ENCODE results near the gene PAX6.

PAX6 gene

DNA sequence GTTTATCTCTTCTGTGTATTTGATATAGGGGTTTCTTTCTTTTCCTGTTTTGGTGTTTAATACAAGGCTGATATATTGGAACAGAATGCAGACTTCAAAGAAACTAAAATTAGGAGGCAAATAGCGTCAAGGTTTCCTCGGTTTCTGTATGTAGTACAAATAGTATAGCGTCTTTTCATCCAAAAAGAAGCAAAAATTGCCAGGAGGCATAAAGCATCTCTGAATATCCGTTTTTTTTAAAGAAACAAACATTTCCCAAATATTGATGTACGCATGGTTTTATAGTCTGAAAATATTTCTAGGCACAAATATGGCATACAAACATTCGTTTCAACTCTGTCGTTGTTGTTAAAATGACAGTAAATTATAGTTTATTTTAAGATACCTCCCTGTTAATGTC lies 17.1 kb upstream of the PAX6 start:
- Histone ChIP-seq H3K27me3 (ENCODE audit: control insufficient read depth in 1 of 2, insufficient read depth in 2 of 2, low read length in 2 of 2) (peaks cover 64 to 70% of the 10 kb centered on the region in 2 donors), H3K27ac (ENCODE audit: low read length) (no peak overlapping the region), H3K4me1 (ENCODE audit: control insufficient read depth, insufficient read depth, low read length) (peaks cover 8% of the 10 kb centered on the region), H3K9me3 (ENCODE audit: control insufficient read depth in 2 of 2, low read length in 2 of 2) (no peaks in the 10 kb centered on the region), H3K4me3 (ENCODE audit: low read length in 2 of 2) (no peak overlapping the region), H3K36me3 (ENCODE audit: control insufficient read depth in 2 of 2, insufficient read depth in 2 of 2, low read length in 2 of 2) (no peaks in the 10 kb centered on the region), H3K9ac (ENCODE audit: low read length in 2 of 2) (no peak overlapping the region)

DNA sequence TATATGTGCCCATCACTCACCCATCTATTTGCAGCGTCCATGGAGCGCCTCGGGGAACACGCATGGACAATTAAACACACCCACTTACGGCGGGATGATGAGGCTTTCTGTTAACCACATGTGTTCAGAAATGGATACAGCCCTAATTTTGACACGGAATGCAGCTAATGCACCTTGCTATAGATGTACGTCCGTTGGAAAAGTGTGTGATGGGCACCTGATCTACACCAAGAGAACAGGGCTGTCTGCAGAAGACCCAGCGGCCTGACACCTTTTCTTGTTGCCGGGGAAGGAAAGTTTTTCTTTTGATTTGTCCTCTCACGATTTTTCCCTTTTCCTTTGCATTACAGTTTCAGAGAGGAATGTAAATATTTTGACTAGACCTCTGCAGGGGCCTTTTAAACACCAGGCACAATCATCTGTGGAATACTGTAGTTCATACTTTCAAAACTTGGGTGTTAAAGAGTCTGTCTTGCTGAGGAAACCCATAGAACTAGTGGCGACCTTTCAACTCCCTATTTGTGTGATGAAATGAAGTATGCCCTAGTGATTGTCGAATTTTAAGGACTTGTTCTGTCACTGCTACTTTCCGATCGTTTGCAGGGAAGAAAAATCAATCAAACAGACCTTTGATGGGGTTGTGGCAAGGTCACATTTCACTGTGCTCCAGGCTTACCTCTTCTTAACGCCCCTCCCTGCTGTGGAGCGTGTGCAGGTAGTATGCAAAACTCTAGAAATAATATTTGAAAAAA lies 16.5 kb upstream of the PAX6 start:
- H3K27me3 ChIP-seq (ENCODE audit: control insufficient read depth in 1 of 2, insufficient read depth in 2 of 2, low read length in 2 of 2), result peaks cover 70 to 76% of the 10 kb centered on the region in 2 donors

DNA sequence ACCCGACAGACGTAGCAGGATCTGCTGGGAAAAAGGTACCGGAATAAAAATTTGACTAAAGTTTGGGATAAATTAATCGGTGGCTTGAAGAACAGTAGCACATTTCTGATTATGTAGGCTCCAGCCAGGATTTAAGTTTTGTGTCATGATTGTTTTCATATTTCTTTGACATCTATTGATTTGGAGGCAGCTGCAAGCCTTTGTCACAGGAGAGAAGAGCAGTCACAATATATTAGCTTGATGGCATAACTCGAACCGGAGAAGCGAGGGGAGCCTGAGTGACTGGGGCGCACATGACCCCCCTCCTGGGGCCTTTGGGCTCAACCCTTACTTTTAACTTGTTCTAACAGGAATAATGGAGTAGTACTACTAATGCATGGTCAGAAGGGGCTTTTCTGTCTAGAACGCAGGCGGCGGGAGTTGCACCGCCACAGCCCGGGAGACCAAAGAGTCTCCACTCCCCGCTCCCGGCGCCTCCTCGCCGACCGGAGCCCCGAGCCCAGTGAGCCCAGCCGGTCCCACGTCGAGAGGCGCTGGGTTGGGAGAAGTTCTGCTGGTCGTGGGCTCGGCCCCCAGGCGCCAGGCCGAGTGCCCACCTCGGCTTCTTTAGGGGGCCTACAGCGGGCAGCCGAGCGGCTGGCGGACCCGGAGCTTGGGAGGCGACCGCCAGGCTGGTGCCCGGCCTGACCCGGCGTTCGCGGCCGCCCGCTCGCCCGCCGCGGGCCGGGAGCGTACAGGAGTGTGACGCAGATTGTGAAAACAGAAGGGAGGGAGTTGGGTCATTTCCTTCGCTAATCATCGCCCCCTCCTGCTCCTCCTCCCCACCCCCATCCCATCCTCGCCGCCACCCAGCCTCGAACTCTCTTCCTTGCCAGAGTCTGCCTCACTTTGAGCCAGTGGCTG lies 15.7 kb upstream of the PAX6 start:
- Histone ChIP-seq H3K4me3 (ENCODE audit: low read length in 2 of 2) (peak overlapping the region in 1 of 2 donors; percentile 29), H3K27ac (ENCODE audit: low read length) (no peak overlapping the region), H3K36me3 (ENCODE audit: control insufficient read depth in 2 of 2, insufficient read depth in 2 of 2, low read length in 2 of 2) (no peaks in the 10 kb centered on the region), H3K9me3 (ENCODE audit: control insufficient read depth in 2 of 2, low read length in 2 of 2) (no peaks in the 10 kb centered on the region), H3K9ac (ENCODE audit: low read length in 2 of 2) (no peak overlapping the region), H3K4me1 (ENCODE audit: control insufficient read depth, insufficient read depth, low read length) (peaks cover 8% of the 10 kb centered on the region), H3K27me3 (ENCODE audit: control insufficient read depth in 1 of 2, insufficient read depth in 2 of 2, low read length in 2 of 2) (peaks cover 75 to 84% of the 10 kb centered on the region in 2 donors)

More for the DNA sequence above, 16.5 kb upstream of the PAX6 start:
- H3K36me3 ChIP-seq (ENCODE audit: control insufficient read depth in 2 of 2, insufficient read depth in 2 of 2, low read length in 2 of 2), result no peaks in the 10 kb centered on the region
- no peak overlapping the region for H3K27ac ChIP-seq (ENCODE audit: low read length)
- H3K4me1 ChIP-seq (ENCODE audit: control insufficient read depth, insufficient read depth, low read length), result peaks cover 8% of the 10 kb centered on the region
- H3K9ac ChIP-seq (ENCODE audit: low read length in 2 of 2), result no peak overlapping the region
- no peaks in the 10 kb centered on the region for H3K9me3 ChIP-seq (ENCODE audit: control insufficient read depth in 2 of 2, low read length in 2 of 2)
- peak overlapping the region in 1 of 2 donors; percentile 29 for H3K4me3 ChIP-seq (ENCODE audit: low read length in 2 of 2)

DNA sequence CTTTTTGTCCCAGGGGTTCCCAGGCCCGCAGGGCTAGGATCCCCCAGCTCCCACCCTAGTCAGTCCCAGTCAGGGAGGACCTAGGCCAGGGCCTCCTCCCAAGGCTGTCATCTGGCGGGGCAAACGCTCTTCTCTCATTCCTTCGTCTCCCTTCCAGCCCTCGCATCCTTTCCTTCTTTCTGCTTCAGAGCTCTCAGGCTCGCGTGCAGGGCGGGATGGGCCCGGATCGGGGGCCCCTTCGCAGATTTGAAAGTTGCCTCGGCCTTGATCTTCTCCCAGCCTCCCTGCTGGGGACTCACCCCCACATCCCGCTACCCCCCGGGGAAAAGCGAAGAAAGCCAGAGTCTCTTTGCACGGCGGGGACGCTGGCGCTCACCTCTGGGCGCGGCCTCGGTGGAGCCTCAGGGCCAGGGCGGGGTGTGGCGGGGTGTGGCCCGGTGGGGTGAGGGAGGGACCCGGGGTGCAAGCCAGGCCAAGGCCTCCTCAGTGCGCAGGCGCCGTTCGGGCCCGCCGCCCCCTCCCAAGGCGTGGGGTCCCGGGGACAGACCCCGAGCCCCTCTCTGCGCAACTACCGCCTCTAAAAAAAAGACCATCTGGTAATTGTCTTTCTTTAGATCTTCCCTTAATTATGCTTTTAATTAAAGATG lies 14.8 kb upstream of the PAX6 start:
- peaks cover 81 to 92% of the 10 kb centered on the region in 2 donors for H3K27me3 ChIP-seq (ENCODE audit: control insufficient read depth in 1 of 2, insufficient read depth in 2 of 2, low read length in 2 of 2)
- peaks cover 8% of the 10 kb centered on the region for H3K4me1 ChIP-seq (ENCODE audit: control insufficient read depth, insufficient read depth, low read length)
- H3K4me3 ChIP-seq (ENCODE audit: low read length in 2 of 2), result peak overlapping the region in 1 of 2 donors; percentile 3
- H3K9me3 ChIP-seq (ENCODE audit: control insufficient read depth in 2 of 2, low read length in 2 of 2), result no peaks in the 10 kb centered on the region
- no peak overlapping the region for H3K9ac ChIP-seq (ENCODE audit: low read length in 2 of 2)
- no peaks in the 10 kb centered on the region for H3K36me3 ChIP-seq (ENCODE audit: control insufficient read depth in 2 of 2, insufficient read depth in 2 of 2, low read length in 2 of 2)
- H3K27ac ChIP-seq (ENCODE audit: low read length), result no peak overlapping the region

DNA sequence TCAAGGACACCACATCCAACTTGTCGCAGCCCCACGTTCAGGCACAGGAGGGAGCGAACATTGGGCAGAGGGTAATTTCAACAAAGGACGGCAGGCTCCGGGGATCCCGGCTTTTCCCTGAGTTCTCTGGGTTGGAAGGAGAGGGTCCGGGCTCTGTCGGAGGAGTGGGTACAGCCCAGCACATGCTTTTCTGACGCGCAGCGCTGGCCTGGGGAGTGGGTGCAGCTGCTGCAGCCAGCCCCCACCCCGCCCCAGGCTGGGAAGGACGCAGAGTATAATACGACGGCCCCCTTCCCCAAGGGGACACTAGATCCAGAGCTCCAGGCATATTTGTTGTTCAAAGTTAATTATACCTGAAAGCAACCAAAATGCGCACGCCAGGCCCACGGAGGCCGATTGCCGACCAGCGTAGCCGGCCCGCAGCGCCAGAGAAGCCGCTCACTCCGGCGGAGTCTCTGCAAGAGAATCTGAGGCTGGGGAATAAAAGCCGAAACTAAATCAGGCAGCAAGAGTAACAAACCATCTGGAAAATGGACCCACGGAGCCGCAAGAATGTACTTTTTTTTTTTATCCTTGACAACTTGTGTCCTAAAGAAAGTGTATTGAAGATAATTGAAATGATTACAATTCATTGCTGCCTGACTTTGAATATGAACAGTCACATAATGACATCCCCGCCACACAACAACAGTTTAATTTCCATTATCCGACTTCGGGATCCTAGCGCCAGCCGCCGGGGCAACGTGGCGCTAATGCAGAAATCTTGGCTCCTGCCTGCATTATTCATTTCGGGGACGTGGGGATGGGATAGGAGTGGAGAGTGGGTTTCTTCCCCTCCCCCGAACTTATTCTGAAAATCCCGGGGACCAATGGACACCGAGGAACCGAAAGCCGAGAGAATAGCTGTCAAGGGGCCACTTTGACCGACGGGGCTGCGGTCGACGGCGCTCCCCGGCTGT lies 14.0 kb upstream of the PAX6 start:
- Histone ChIP-seq H3K4me3 (ENCODE audit: low read length in 2 of 2) (peak overlapping the region in 1 of 2 donors; percentile 3), H3K36me3 (ENCODE audit: control insufficient read depth in 2 of 2, insufficient read depth in 2 of 2, low read length in 2 of 2) (no peaks in the 10 kb centered on the region), H3K27me3 (ENCODE audit: control insufficient read depth in 1 of 2, insufficient read depth in 2 of 2, low read length in 2 of 2) (peaks cover 84 to 96% of the 10 kb centered on the region in 2 donors), H3K9me3 (ENCODE audit: control insufficient read depth in 2 of 2, low read length in 2 of 2) (no peaks in the 10 kb centered on the region), H3K4me1 (ENCODE audit: control insufficient read depth, insufficient read depth, low read length) (peaks cover 8% of the 10 kb centered on the region), H3K9ac (ENCODE audit: low read length in 2 of 2) (no peak overlapping the region), H3K27ac (ENCODE audit: low read length) (no peak overlapping the region)

DNA sequence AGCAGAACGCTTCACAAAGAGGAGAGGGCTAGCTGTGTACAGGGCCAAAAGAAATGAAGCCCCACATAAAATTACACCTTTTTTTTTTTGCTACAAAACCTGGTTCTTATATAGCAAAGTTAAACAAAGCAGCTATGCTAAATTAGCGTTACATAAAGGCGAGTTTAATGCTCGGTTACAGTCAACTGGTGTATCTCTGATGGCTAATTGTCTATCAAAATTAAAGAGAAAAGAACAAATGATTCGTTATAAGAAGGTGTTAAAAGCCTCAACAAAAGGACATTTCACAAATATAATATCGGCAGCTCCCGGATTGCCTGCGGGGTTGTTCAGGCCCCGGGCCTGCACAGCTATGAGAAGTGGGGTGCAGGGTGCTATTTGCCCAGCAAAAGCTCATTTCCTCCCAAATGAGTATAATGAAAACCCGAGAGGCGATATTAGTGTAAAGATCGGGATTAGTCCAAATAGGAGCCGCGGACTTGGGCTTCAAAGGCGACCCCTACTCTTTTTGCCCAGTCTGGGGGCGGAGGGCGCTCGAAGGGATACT lies 13.3 kb upstream of the PAX6 start:
- Histone ChIP-seq H3K4me3 (ENCODE audit: low read length in 2 of 2) (no peak overlapping the region), H3K4me1 (ENCODE audit: control insufficient read depth, insufficient read depth, low read length) (peaks cover 8% of the 10 kb centered on the region), H3K9ac (ENCODE audit: low read length in 2 of 2) (no peak overlapping the region), H3K27me3 (ENCODE audit: control insufficient read depth in 1 of 2, insufficient read depth in 2 of 2, low read length in 2 of 2) (peaks cover 83 to 96% of the 10 kb centered on the region in 2 donors), H3K9me3 (ENCODE audit: control insufficient read depth in 2 of 2, low read length in 2 of 2) (no peaks in the 10 kb centered on the region), H3K27ac (ENCODE audit: low read length) (no peak overlapping the region), H3K36me3 (ENCODE audit: control insufficient read depth in 2 of 2, insufficient read depth in 2 of 2, low read length in 2 of 2) (no peaks in the 10 kb centered on the region)

DNA sequence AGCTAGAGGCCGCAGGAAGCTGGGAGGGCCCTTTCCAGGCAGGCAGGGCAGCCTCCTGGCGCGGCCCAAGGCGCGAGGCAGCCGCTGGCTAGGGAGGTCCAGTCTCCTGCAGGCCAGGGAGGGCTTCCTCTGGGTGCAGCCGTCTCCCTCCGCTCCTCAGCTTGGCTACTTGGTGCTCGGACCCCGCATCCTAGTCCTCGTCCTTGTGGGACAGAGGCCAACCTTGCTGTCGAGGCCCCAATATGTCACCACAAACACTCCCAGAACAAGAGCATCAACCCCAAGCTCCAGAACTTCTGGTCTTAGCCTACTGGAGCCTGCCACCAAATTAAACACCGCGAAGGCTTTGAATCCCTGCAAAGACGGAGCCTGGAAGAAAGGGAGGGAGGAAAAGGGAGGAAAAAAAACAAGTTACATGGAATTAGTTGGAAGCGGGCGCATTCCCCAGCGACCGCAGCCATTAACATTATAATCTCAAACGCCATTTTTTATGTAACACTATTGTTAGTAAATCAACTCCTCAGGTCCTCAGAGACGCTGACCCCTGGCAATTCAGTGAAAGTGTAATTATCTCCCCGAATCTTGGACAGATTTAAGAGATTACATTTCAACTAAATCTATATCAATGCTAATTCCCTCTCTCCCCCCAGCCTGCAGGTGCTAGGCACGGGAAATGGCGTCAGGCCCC lies 12.7 kb upstream of the PAX6 start:
- H3K36me3 ChIP-seq (ENCODE audit: control insufficient read depth in 2 of 2, insufficient read depth in 2 of 2, low read length in 2 of 2), result no peaks in the 10 kb centered on the region
- no peak overlapping the region for H3K27ac ChIP-seq (ENCODE audit: low read length)
- peaks cover 85 to 96% of the 10 kb centered on the region in 2 donors for H3K27me3 ChIP-seq (ENCODE audit: control insufficient read depth in 1 of 2, insufficient read depth in 2 of 2, low read length in 2 of 2)
- H3K9ac ChIP-seq (ENCODE audit: low read length in 2 of 2), result no peak overlapping the region
- H3K4me1 ChIP-seq (ENCODE audit: control insufficient read depth, insufficient read depth, low read length), result peaks cover 8% of the 10 kb centered on the region
- no peaks in the 10 kb centered on the region for H3K9me3 ChIP-seq (ENCODE audit: control insufficient read depth in 2 of 2, low read length in 2 of 2)
- H3K4me3 ChIP-seq (ENCODE audit: low read length in 2 of 2), result no peak overlapping the region

DNA sequence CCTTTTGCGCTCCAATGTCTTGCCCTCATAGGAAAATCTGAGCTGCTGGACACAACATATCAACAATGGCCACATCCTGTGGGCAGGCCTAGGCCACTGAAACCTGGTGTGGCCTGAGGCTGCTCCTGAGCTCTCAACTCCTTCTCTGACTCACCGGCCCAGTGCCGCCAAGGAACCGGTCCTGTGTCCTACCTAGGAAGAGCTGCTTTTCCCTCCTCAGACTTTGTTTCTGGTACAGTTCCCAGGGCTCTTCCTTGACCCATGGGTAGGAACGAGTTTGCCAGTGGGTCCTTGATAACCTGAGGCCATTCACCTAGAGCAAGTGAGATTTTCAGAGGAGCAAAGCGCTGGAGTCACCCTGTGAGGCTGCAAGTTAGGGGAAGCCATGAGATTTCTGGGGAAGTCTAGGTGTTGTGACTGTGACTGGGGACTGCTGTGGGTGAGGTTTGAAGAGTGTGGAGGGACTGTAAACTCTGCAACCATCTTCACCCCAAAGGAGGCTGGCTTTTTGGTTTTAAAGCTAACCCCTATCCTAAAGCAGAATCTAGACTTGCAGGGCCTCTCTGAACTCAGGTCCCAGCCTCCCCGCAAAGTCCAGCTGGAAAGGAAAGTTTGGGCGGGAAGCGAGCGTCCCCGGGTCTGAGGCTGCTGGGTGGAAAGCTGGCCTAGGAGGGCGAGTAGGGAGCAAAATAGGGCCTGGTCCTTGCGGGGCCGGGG lies 12.0 kb upstream of the PAX6 start:
- Histone ChIP-seq H3K4me3 (ENCODE audit: low read length in 2 of 2) (no peak overlapping the region), H3K27me3 (ENCODE audit: control insufficient read depth in 1 of 2, insufficient read depth in 2 of 2, low read length in 2 of 2) (peaks cover 89 to 98% of the 10 kb centered on the region in 2 donors), H3K9ac (ENCODE audit: low read length in 2 of 2) (no peak overlapping the region), H3K36me3 (ENCODE audit: control insufficient read depth in 2 of 2, insufficient read depth in 2 of 2, low read length in 2 of 2) (no peaks in the 10 kb centered on the region), H3K27ac (ENCODE audit: low read length) (no peak overlapping the region), H3K9me3 (ENCODE audit: control insufficient read depth in 2 of 2, low read length in 2 of 2) (no peaks in the 10 kb centered on the region), H3K4me1 (ENCODE audit: control insufficient read depth, insufficient read depth, low read length) (peaks cover 11% of the 10 kb centered on the region)

Data from stomach smooth muscle (tissue), 2 donors.